HepG2 (cell line): ENCODE measurements around the gene JPT1. TPM values are rescaled to one million over a fixed set of nuclear protein-coding genes. Genes with fewer than 3 reads are reported as not detected.

Source experiments
- CCAR2 ChIP-seq: fragments of 200-400 bp; formaldehyde crosslinking; optimal IDR thresholded peaks from 2 replicates; pipeline ENCODE3; 2018; ENCODE audit warnings: low read depth, mild to moderate bottlenecking, low read length, moderate library complexity
- CHD4 ChIP-seq: fragments of 200-600 bp; sonication (generic); IDR thresholded peaks from 2 replicates; pipeline ENCODE4 v1.7.0; 2017; ENCODE audit warnings: mild to moderate bottlenecking, low read length, borderline replicate concordance
- EP300 ChIP-seq, 3 experiments: sonication (generic) in 1 of 3; formaldehyde crosslinking in 1 of 3; IDR thresholded peaks; 2 replicates each; pipeline versions ENCODE4 v1.5.1 to v1.6.1; 2011 to 2020; ENCODE audit warnings: low read depth in 2 of 3, low read length in 2 of 3, borderline replicate concordance in 1 of 3, improper control_type of control experiment in 1 of 3, mild to moderate bottlenecking in 1 of 3, missing genetic modification reagents in 1 of 3, moderate library complexity in 1 of 3
- GTF2F1 ChIP-seq: fragments of 150-350 bp; IDR thresholded peaks from 2 replicates; pipeline ENCODE4 v1.6.1; 2014; ENCODE audit warnings: low read length
- KLF12 ChIP-seq: sonication (generic); formaldehyde crosslinking; IDR thresholded peaks from 2 replicates; pipeline ENCODE4 v1.4.0; 2020; ENCODE audit warnings: missing genetic modification reagents, borderline replicate concordance
- MED1 ChIP-seq: sonication (generic); formaldehyde crosslinking; IDR thresholded peaks from 2 replicates; pipeline ENCODE4 v1.4.0; 2020; ENCODE audit warnings: missing genetic modification reagents
- MEIS2 ChIP-seq: sonication (generic); formaldehyde crosslinking; IDR thresholded peaks from 2 replicates; pipeline ENCODE4 v1.9.0; 2021; ENCODE audit warnings: mild to moderate bottlenecking, missing genetic modification reagents
- MTF2 ChIP-seq: sonication (generic); formaldehyde crosslinking; IDR thresholded peaks from 2 replicates; pipeline ENCODE4 v1.5.0; 2020; ENCODE audit warnings: missing genetic modification reagents, borderline replicate concordance
- SCMH1 ChIP-seq: sonication (generic); formaldehyde crosslinking; IDR thresholded peaks from 2 replicates; pipeline ENCODE4 v1.9.0; 2021; ENCODE audit warnings: missing genetic modification reagents, mild to moderate bottlenecking, borderline replicate concordance
- TGIF2 ChIP-seq: IDR thresholded peaks from 2 replicates; pipeline ENCODE4 v1.6.1; 2016; ENCODE audit warnings: control low read depth, missing compliant biosample characterization
- THYN1 ChIP-seq: sonication (generic); formaldehyde crosslinking; IDR thresholded peaks from 2 replicates; pipeline ENCODE4 v1.8.1; 2023; ENCODE audit warnings: low read depth, mild to moderate bottlenecking, moderate library complexity, missing genetic modification reagents, borderline replicate concordance
- ZC3H13 ChIP-seq: sonication (generic); formaldehyde crosslinking; IDR thresholded peaks from 2 replicates; pipeline ENCODE4 v1.8.1; 2023; ENCODE audit warnings: mild to moderate bottlenecking, missing genetic modification reagents, moderate library complexity
- ZFP36 ChIP-seq: fragments of 150-350 bp; IDR thresholded peaks from 2 replicates; pipeline ENCODE4 v1.6.1; 2018; ENCODE audit warnings: borderline replicate concordance, low read length, low read depth; ENCODE audit not compliant: partially characterized antibody
- ZNF180 ChIP-seq: sonication (generic); formaldehyde crosslinking; IDR thresholded peaks from 2 replicates; pipeline ENCODE4 v1.4.0; 2020; ENCODE audit warnings: low read depth, missing genetic modification reagents, borderline replicate concordance
- ZNF3 ChIP-seq: IDR thresholded peaks from 2 replicates; pipeline ENCODE4 v1.7.0; 2017; ENCODE audit warnings: inconsistent platforms
- ZNF652 ChIP-seq: IDR thresholded peaks from 2 replicates; pipeline ENCODE4 v1.6.1; 2016; ENCODE audit warnings: low read depth, borderline replicate concordance
- polyA plus RNA-seq, 8 experiments: library from polyadenylated mRNA; depleted of rRNA in 3 of 8; stranded (reverse) in 7 of 8; unstranded in 1 of 8; fragments of >200 nt; fragmentation: Illumina TruSeq in 4 of 8; extraction: Trizol in 4 of 8; gene quantifications; 2 replicates each; pipeline versions ENCODE4 v1.2.1 to v1.2.3, GENCODE V29; 2011 to 2016; ENCODE audit warnings: low read depth in 4 of 8, missing spikeins in 1 of 8, mixed read lengths in 1 of 8; ENCODE audit not compliant: insufficient read depth in 1 of 8
- total RNA-seq, 5 experiments: library from RNA; depleted of rRNA; stranded (reverse); fragments of >200 nt; fragmentation: Illumina TruSeq; extraction: Trizol; gene quantifications; 2 replicates each; pipeline ENCODE4 v1.2.3, GENCODE V29; 2016; ENCODE audit warnings: low read depth in 1 of 5
- TF ChIP-seq, protein P1 (sequence below): sonication (generic); formaldehyde crosslinking; IDR thresholded peaks from 2 replicates; pipeline ENCODE4 v1.4.0; 2020; ENCODE audit warnings: missing genetic modification reagents
- TF ChIP-seq, protein P2 (sequence below): sonication (generic); formaldehyde crosslinking; IDR thresholded peaks from 2 replicates; pipeline ENCODE4 v1.5.1; 2020; ENCODE audit warnings: missing genetic modification reagents, mild to moderate bottlenecking, borderline replicate concordance
- TF ChIP-seq, protein P3 (sequence below): sonication (generic); formaldehyde crosslinking; IDR thresholded peaks from 2 replicates; pipeline ENCODE4 v1.4.0; 2020; ENCODE audit warnings: missing genetic modification reagents

Gene JPT1
- total and polyA plus RNA-seq, 2 of the 13 experiments (the other 11 are each of a cell fraction or from before 2014, with no cell fraction given), result 43.3 to 256 TPM

DNA sequence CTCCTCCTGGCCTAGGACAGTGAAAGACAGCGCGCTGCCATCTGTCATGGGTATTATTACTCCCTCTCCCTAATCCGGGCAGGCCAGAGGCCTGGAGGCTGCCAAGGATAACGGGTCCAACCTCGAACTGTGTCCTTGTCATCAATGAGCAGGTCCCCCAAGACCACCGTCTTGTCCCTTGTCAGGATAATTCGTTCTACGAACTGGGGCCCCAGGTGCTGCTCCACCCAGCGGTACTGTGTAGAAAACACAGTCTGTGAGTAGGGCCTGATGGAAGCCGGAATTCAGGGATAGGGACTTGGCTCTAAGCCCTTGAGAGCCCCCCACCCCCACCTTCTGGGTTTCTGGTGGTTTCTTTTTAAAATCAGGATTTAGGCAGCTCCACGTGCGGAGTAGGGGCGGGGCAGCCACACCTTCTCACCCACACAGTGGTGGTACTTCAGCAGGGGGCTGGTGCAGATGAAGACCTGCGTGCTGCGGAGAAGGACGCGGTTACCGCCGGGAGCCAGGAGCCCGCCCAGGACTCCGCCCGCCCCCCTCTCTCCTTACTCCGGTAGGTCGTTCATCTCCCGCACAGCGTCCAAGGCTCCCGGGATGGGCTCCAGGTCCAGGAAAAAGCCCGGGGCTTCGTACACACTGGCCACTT, 23.6 kb downstream of the JPT1 start (continued):
- TF ChIP-seq SCMH1 (CRISPR knock-in tag) (no peak), CCAR2 (no peak), MED1 (CRISPR knock-in tag) (no peak), MEIS2 (CRISPR knock-in tag) (no peak), ZNF180 (CRISPR knock-in tag) (no peak), MTF2 (CRISPR knock-in tag) (no peak), ZC3H13 (CRISPR knock-in tag) (no peak; the same call in 1 of the 2 replicates), TGIF2 (CRISPR knock-in tag) (no peak), ZNF3 (CRISPR knock-in tag) (no peak), EP300 (IDR thresholded peaks at IDR 0.05; ENCODE audit: low read depth in 2 of 2, low read length in 2 of 2) (no peak), EP300 (CRISPR knock-in tag; IDR thresholded peaks at IDR 0.05; ENCODE audit: borderline replicate concordance) (no peak), ZNF652 (CRISPR knock-in tag) (no peak; the same call in 1 of the 2 replicates), THYN1 (no peak), CHD4 (0 out of 2 replicates have a peak, but pooled peaks have one; percentile 20), ZFP36 (no peak), GTF2F1 (no peak), KLF12 (CRISPR knock-in tag) (no peak)
- TF ChIP-seq, protein P1, sequence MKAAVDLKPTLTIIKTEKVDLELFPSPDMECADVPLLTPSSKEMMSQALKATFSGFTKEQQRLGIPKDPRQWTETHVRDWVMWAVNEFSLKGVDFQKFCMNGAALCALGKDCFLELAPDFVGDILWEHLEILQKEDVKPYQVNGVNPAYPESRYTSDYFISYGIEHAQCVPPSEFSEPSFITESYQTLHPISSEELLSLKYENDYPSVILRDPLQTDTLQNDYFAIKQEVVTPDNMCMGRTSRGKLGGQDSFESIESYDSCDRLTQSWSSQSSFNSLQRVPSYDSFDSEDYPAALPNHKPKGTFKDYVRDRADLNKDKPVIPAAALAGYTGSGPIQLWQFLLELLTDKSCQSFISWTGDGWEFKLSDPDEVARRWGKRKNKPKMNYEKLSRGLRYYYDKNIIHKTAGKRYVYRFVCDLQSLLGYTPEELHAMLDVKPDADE, result no peak
- TF ChIP-seq, protein P2, sequence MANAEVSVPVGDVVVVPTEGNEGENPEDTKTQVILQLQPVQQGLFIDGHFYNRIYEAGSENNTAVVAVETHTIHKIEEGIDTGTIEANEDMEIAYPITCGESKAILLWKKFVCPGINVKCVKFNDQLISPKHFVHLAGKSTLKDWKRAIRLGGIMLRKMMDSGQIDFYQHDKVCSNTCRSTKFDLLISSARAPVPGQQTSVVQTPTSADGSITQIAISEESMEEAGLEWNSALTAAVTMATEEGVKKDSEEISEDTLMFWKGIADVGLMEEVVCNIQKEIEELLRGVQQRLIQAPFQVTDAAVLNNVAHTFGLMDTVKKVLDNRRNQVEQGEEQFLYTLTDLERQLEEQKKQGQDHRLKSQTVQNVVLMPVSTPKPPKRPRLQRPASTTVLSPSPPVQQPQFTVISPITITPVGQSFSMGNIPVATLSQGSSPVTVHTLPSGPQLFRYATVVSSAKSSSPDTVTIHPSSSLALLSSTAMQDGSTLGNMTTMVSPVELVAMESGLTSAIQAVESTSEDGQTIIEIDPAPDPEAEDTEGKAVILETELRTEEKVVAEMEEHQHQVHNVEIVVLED (CRISPR knock-in tag), result no peak
- TF ChIP-seq, protein P3, sequence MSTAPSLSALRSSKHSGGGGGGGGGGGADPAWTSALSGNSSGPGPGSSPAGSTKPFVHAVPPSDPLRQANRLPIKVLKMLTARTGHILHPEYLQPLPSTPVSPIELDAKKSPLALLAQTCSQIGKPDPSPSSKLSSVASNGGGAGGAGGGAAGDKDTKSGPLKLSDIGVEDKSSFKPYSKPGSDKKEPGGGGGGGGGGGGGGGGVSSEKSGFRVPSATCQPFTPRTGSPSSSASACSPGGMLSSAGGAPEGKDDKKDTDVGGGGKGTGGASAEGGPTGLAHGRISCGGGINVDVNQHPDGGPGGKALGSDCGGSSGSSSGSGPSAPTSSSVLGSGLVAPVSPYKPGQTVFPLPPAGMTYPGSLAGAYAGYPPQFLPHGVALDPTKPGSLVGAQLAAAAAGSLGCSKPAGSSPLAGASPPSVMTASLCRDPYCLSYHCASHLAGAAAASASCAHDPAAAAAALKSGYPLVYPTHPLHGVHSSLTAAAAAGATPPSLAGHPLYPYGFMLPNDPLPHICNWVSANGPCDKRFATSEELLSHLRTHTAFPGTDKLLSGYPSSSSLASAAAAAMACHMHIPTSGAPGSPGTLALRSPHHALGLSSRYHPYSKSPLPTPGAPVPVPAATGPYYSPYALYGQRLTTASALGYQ (CRISPR knock-in tag), result no peak
